Fibroblast of the aortic adventitia (primary cell): ENCODE measurements around the gene NARS2. TPM values are rescaled to one million over a fixed set of nuclear protein-coding genes. Genes with fewer than 3 reads are reported as not detected.
A peak's percentile ranks its signal among the peaks of the same experiment; 100 is the strongest.

Experiments
- DNase-seq: peaks from one replicate; pipeline ENCODE4 v3.0.0-alpha.2; 2010; ENCODE audit warnings: low read depth
- H3K4me3 ChIP-seq: 2 replicates; pipeline ENCODE4 v1.5.1; 2011; ENCODE audit warnings: low read depth, mild to moderate bottlenecking, control low read depth, low read length, moderate library complexity
- CTCF ChIP-seq: IDR thresholded peaks from 2 replicates; pipeline ENCODE4 v1.5.1; 2011; ENCODE audit warnings: mild to moderate bottlenecking, low read length, control low read depth, inconsistent platforms; ENCODE audit not compliant: insufficient read depth
- total RNA-seq: library from RNA; depleted of rRNA; stranded (reverse); fragments of >200 nt; gene quantifications from 2 replicates; pipeline ENCODE4 v1.2.3, GENCODE V29; 2012; ENCODE audit warnings: low replicate concordance

NARS2 gene
- total RNA-seq, 1 donor, result 15.1 TPM

- DNase-seq, result peak; percentile 51
- H3K4me3 ChIP-seq, result no peak overlapping the region
- no peak for TF ChIP-seq CTCF
Observed at GRCh38 chr11:78425399-78426070, 149.1 kb downstream of the NARS2 start.

- DNase-seq, result peak; percentile 63
- no peak for TF ChIP-seq CTCF
- no peak overlapping the region for H3K4me3 ChIP-seq
Observed at GRCh38 chr11:78424334-78425270, 150.1 kb downstream of the NARS2 start.

- no peak for DNase-seq
- no peak for TF ChIP-seq CTCF
- no peak overlapping the region for H3K4me3 ChIP-seq
Observed at GRCh38 chr11:78423241-78423640, 151.4 kb downstream of the NARS2 start.

- DNase-seq, result peak; percentile 83
- TF ChIP-seq CTCF, result no peak
- peak overlapping the region; percentile 17 for H3K4me3 ChIP-seq
Observed at GRCh38 chr11:78420796-78421209, 153.9 kb downstream of the NARS2 start.

GRCh38 chr11:78420255-78420764, 154.4 kb downstream of the NARS2 start:
- peak overlapping the region; percentile 40 for H3K4me3 ChIP-seq
- peak; percentile 74 for TF ChIP-seq CTCF
- peak; percentile 98 for DNase-seq

- peak; percentile 99 for DNase-seq
- peak overlapping the region; percentile 79 for H3K4me3 ChIP-seq
- no peak for TF ChIP-seq CTCF
Observed at GRCh38 chr11:78419327-78419726, 155.3 kb downstream of the NARS2 start.
